Endometrial microvascular endothelial cells (primary cell): ENCODE measurements around the gene KLHL3. TPM values are rescaled to one million over a fixed set of nuclear protein-coding genes. Genes with fewer than 3 reads are reported as not detected.
"Not testable (repeated sequence)": the region's sequence is repeated elsewhere in the genome, so short reads cannot be mapped to it uniquely, and the experiment has no call there.

Experiments
- in situ Hi-C: cut with HindIII; loops from 2 replicates; pipeline ENCODE4 v1.10.0; 2017; ENCODE audit warnings: low sequenced_read_pairs, low pct_unique_long_range_greater_than_20kb; ENCODE audit errors: inconsistent ontology term
- total RNA-seq: library from RNA; depleted of rRNA; stranded (reverse); fragments of >200 nt; gene quantifications from one replicate; pipeline ENCODE4 v1.2.3, GENCODE V29; 2015; ENCODE audit errors: inconsistent ontology term

Gene KLHL3, protein sequence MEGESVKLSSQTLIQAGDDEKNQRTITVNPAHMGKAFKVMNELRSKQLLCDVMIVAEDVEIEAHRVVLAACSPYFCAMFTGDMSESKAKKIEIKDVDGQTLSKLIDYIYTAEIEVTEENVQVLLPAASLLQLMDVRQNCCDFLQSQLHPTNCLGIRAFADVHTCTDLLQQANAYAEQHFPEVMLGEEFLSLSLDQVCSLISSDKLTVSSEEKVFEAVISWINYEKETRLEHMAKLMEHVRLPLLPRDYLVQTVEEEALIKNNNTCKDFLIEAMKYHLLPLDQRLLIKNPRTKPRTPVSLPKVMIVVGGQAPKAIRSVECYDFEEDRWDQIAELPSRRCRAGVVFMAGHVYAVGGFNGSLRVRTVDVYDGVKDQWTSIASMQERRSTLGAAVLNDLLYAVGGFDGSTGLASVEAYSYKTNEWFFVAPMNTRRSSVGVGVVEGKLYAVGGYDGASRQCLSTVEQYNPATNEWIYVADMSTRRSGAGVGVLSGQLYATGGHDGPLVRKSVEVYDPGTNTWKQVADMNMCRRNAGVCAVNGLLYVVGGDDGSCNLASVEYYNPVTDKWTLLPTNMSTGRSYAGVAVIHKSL
- 1.6 TPM for total RNA-seq

DNA sequence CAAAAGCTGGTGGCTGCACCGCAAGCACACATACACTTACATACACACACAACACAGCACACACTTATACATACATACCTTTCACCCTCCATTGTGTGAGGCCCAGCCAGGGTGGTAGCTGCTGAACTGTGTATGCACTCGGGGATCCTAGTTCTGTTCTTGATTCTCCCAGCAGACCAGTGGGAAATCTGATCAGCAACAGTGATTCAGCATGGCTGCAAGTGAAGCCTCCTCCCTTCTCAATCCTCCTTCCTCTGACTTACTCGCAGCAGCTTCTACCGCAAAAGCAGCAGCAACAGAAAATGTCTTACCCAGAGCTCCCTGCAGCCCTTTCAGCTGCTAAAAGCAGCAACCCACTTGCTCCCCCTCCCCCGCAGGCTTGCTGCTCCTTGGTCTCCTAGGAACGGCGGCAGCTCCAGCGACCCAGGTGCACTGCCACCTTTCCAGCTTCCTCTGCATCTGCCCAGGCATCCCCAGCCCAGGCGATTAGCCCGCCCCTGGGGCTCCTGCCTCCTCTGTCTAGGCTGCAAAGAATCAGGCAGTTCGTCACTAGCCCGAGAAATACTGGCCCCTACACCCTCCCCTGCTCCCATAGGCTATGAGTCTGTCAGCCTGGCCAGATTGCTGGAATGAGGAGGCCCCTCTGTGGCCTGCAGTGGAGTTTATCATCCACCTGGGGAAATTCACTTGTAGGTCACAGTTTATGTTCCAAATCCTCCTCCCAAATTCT, at the start of gene KLHL3:
Gene KLHL3 (minus strand): TSS at position 535 of the 730 bp plus-strand sequence. CDS start 443 bp downstream, at position 92.
- in situ Hi-C loops = no loop called here

- in situ Hi-C loops = no loop called here
These were observed 47.2 kb upstream of the KLHL3 start for GRCh38 chr5:137782984-137783536.

GRCh38 chr5:137782055-137782454, 46.2 kb upstream of the KLHL3 start:
- in situ Hi-C loops = no loop called here

- in situ Hi-C loops = no loop called here
These were observed 43.1 kb upstream of the KLHL3 start for GRCh38 chr5:137778772-137779564.

GRCh38 chr5:137767937-137768336, 32.0 kb upstream of the KLHL3 start:
- in situ Hi-C loops = not testable (repeated sequence)

DNA sequence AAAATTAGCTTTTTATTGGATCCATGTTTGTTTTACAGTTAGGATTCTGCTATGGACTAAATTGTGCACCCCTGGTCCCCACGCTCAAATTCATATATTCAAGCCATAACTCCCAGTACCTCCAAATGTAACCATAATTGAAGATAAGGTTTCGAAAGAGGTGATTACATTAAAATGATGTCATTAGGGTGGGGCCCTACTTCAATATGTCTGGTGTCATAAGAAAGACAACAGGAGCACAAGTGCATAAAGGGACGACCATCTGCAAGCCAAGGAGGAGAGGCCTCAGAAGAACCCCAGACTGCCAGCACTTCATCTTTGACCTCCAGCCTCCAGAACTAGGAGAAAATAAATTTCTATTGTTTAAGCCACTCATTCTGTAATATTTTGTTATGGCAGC, 25.7 kb upstream of the KLHL3 start:
- in situ Hi-C loops = no loop called here

DNA sequence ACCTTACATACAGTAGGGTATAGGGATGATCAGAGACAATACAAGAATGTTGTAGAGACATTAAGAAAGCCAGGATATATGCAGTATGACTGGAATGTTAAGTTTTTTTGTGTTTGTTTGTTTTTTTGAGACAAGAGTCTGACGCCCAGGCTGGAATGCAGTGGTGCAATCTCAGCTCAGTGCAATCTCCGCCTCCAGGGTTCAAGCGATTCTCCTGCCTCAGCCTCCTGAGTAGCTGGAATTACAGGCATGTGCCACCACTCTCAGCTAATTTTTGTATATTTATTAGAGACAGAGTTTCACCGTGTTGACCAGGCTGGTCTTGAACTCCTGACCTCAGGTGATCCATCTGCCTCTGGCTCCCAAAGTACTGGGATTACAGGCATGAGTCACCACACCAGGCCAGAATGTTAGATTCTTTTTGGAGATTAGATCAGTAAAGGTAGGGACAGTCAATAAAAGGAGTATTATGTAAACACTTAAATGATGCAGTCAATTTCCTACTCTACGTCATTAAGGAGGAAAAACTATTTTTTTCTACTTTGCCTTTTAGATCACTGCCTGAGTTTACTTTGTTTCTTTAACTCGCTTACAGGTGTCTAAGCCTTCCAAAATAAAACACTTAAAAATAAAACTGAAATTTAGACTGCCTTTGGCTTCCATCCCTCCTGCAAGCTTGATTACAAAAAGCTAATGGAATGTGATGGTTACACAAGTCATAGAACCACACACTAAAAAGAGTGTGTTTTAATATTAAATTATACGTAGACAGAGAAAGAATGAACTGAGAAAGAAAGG, 25.0 kb upstream of the KLHL3 start:
- in situ Hi-C loops = no loop called here

GRCh38 chr5:137760294-137760693, 24.4 kb upstream of the KLHL3 start:
- in situ Hi-C loops = no loop called here

- in situ Hi-C loops = no loop called here
These were observed 22.9 kb upstream of the KLHL3 start for GRCh38 chr5:137758715-137759306.

GRCh38 chr5:137758121-137758520, 22.2 kb upstream of the KLHL3 start:
- in situ Hi-C loops = no loop called here

- in situ Hi-C loops = no loop called here
These were observed 21.7 kb upstream of the KLHL3 start for GRCh38 chr5:137757634-137758033.

- in situ Hi-C loops = no loop called here
These were observed 19.3 kb upstream of the KLHL3 start for GRCh38 chr5:137754961-137755762.

- in situ Hi-C loops = no loop called here
These were observed 18.5 kb upstream of the KLHL3 start, which contains the start of gene HNRNPA0 for GRCh38 chr5:137754188-137754960. Gene HNRNPA0 (minus strand): TSS chr5:137754363. CDS start chr5:137754066, 297 bp downstream.

- in situ Hi-C loops = no loop called here
These were observed 17.9 kb upstream of the KLHL3 start for GRCh38 chr5:137753691-137754187.

- in situ Hi-C loops = no loop called here
These were observed 17.2 kb upstream of the KLHL3 start for GRCh38 chr5:137752905-137753690.
